ENCODE data around the gene DTNB. TPM values are rescaled to one million over a fixed set of nuclear protein-coding genes. Genes with fewer than 3 reads are reported as not detected.

DTNB gene
- total RNA-seq, 4 donors from 2014 or later: 12.4 to 28.8 (median 14.9) TPM

GRCh38 chr2:25632396-25632795 is 41.0 kb downstream of the DTNB start:
- intact Hi-C loops (cut with DNase I; ENCODE audit: low total_unique reads): no loop called here
- H3K27ac ChIP-seq: no peak overlapping the region

GRCh38 chr2:25624635-25625034 is 48.7 kb downstream of the DTNB start:
- no peak for TF ChIP-seq CTCF (IDR thresholded peaks at IDR 0.05)
- TF ChIP-seq POLR2A (IDR thresholded peaks at IDR 0.05): no peak
- H3K4me1 ChIP-seq: no peaks in the 10 kb centered on the region
- H3K27ac ChIP-seq: no peak overlapping the region
- H3K27me3 ChIP-seq: no peaks in the 10 kb centered on the region
- intact Hi-C loops (cut with DNase I; ENCODE audit: low total_unique reads): no loop called here
- H3K36me3 ChIP-seq: no peaks in the 10 kb centered on the region
- H3K9me3 ChIP-seq: no peaks in the 10 kb centered on the region
- no peak overlapping the region for H3K4me3 ChIP-seq
- DNase-seq: no peak

More at GRCh38 chr2:25632396-25632795, 41.0 kb downstream of the DTNB start:
- H3K4me1 ChIP-seq: no peaks in the 10 kb centered on the region
- no peaks in the 10 kb centered on the region for H3K9me3 ChIP-seq
- TF ChIP-seq CTCF (IDR thresholded peaks at IDR 0.05) (no peak), POLR2A (IDR thresholded peaks at IDR 0.05) (no peak)
- no peaks in the 10 kb centered on the region for H3K36me3 ChIP-seq
- H3K4me3 ChIP-seq: no peak overlapping the region
- no peaks in the 10 kb centered on the region for H3K27me3 ChIP-seq
- no peak for DNase-seq

GRCh38 chr2:25623361-25623760 is 50.0 kb downstream of the DTNB start:
- no peak for TF ChIP-seq POLR2A (IDR thresholded peaks at IDR 0.05)
- no peak for TF ChIP-seq CTCF (IDR thresholded peaks at IDR 0.05)
- intact Hi-C loops (cut with DNase I; ENCODE audit: low total_unique reads): no loop called here
- DNase-seq: no peak
- Histone ChIP-seq H3K4me1 (peaks cover 4 to 9% of the 10 kb centered on the region in 2 donors), H3K27me3 (no peaks in the 10 kb centered on the region), H3K4me3 (no peak overlapping the region), H3K9me3 (no peaks in the 10 kb centered on the region), H3K27ac (no peak overlapping the region), H3K36me3 (no peaks in the 10 kb centered on the region)

- Histone ChIP-seq H3K4me1 (peaks cover 4 to 12% of the 10 kb centered on the region in 2 donors), H3K27ac (no peak overlapping the region), H3K27me3 (no peaks in the 10 kb centered on the region), H3K36me3 (no peaks in the 10 kb centered on the region), H3K4me3 (no peak overlapping the region), H3K9me3 (no peaks in the 10 kb centered on the region)
- TF ChIP-seq CTCF (IDR thresholded peaks at IDR 0.05): no peak
- no peak for TF ChIP-seq POLR2A (IDR thresholded peaks at IDR 0.05)
- DNase-seq: no peak
- intact Hi-C loops (cut with DNase I; ENCODE audit: low total_unique reads): no loop called here
Observed at GRCh38 chr2:25620711-25621110, 52.7 kb downstream of the DTNB start.

GRCh38 chr2:25620077-25620476 is 53.3 kb downstream of the DTNB start:
- Histone ChIP-seq H3K36me3 (no peaks in the 10 kb centered on the region), H3K27me3 (no peaks in the 10 kb centered on the region), H3K4me1 (peaks cover 4 to 12% of the 10 kb centered on the region in 2 donors), H3K4me3 (no peak overlapping the region), H3K27ac (no peak overlapping the region), H3K9me3 (no peaks in the 10 kb centered on the region)
- TF ChIP-seq CTCF (IDR thresholded peaks at IDR 0.05): no peak
- no peak for TF ChIP-seq POLR2A (IDR thresholded peaks at IDR 0.05)
- intact Hi-C loops (cut with DNase I; ENCODE audit: low total_unique reads): no loop called here
- no peak for DNase-seq

Data from uterus (tissue), 4 donors.